GM12872 (cell line): ENCODE data around the gene MINDY4B.

Experiments used
- TF ChIP-seq, protein P1 (sequence below): IDR thresholded peaks from 3 replicates; pipeline ENCODE4 v1.5.1; 2011; ENCODE audit warnings: low read depth, mild to moderate bottlenecking, low read length, moderate library complexity; ENCODE audit not compliant: insufficient read depth

MINDY4B gene

DNA sequence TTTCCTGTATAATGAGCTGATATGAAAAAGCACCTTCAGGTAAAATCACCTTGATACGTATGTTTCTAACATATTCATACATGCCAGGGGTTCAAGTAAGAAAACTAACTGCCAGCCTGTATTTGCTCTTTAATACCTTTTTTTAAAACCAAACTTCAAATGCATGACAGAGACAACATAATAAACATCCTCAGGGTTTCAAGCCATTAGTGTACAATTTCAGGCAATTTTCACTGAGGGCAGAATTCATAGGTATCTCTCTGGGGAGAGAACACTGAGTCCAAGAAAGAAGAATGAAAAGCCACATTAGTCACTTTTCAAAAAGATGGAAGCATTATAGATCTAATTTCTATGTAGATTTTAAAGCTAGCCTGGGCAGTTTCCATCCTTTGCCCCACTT, 26.9 kb downstream of the MINDY4B start:
- TF ChIP-seq, protein P1, sequence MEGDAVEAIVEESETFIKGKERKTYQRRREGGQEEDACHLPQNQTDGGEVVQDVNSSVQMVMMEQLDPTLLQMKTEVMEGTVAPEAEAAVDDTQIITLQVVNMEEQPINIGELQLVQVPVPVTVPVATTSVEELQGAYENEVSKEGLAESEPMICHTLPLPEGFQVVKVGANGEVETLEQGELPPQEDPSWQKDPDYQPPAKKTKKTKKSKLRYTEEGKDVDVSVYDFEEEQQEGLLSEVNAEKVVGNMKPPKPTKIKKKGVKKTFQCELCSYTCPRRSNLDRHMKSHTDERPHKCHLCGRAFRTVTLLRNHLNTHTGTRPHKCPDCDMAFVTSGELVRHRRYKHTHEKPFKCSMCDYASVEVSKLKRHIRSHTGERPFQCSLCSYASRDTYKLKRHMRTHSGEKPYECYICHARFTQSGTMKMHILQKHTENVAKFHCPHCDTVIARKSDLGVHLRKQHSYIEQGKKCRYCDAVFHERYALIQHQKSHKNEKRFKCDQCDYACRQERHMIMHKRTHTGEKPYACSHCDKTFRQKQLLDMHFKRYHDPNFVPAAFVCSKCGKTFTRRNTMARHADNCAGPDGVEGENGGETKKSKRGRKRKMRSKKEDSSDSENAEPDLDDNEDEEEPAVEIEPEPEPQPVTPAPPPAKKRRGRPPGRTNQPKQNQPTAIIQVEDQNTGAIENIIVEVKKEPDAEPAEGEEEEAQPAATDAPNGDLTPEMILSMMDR = no peak

DNA sequence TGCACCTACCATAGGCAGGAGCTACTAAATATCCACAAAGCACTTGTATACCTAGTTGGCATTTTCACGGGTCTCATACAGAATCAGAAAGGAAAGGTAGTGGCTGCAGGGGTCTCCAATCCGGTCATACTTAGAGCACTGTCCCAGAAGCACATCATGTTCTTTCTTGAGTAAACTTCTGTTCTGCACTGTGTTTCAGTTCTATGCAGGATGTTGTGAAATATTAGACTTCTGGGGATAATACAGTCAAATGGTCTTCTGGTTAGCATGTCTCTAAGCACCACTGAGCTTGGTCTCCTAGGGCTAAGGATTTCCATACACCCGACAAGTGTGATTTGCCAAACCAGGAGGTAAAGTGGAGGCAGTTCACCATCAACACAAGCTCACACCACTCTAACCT, 27.9 kb downstream of the MINDY4B start:
- TF ChIP-seq, protein P1 = no peak

DNA sequence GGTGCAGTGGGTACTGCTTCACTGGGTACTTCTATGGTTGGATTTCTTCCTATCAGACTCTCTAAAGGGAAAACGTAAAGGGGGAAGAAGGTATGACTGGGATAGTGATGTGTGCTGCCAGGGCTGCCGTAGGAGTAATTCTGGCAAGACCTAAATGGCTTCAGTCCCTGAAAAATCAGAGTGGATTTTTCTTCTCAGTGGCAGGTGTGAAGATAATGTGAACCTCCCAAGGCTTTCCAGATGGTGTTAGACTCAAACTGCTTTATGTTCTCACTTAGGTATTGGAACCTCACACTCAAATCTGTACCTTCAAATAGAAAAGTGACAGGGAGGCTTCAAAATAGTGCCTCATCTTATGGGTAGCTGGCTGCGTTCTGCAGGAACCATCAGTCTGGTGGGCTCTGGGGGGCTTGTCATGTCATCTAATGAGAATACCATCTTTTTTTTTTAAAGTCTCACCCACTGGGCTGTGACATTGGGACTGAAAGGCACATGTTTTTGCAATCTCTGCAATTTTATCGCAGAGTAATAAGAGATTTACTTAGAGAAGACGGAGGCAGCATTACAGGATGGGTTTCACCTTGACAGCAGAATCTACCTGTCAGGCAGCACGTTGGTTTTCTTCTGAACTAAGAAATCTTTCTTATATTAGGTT, 28.5 kb downstream of the MINDY4B start:
- TF ChIP-seq, protein P1 = no peak

DNA sequence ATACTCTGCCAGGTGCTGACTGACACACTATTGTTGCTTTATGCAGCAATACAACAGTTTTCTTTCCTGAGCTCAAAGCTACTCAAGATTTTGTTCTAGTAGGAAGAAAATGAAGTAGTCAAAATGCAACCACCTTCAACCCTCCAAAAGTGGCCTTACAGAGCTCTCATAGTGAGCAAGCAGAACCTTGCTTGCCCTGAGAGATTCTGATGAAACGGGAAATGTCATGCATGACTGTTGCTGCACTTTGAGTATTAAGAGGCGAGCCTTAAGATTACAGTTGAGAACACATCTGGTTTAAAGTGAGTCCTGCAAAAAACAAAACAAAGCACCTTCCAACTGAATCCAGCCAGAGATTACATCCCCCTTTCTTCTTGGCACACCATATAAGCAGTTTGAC, 29.7 kb downstream of the MINDY4B start:
- TF ChIP-seq, protein P1 = no peak

DNA sequence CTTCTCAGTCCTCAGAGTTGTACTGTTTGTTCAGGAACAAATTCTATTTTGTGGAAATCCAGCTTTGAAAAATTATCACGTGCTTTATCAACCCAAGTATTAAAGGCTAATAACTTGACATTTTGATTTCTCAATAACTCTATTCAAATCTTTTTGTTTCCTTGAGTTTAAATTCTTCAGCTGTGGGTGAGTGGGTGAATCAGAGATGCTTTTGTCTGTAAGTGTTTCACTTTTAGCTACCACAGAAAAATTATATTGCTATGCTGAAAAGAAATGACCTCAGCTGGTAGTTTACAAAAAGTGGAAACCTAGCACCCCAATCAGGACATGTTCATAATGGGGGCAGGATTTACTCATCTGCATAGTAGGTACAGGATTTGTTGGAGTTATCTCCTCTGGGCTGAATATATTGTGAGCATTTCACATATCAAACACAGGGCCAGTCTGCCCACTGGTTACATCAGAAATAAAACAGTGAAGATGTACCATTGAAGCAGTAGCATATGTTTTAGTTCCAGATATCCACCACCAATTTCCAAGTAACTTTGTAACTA, 30.5 kb downstream of the MINDY4B start:
- TF ChIP-seq, protein P1 = no peak

DNA sequence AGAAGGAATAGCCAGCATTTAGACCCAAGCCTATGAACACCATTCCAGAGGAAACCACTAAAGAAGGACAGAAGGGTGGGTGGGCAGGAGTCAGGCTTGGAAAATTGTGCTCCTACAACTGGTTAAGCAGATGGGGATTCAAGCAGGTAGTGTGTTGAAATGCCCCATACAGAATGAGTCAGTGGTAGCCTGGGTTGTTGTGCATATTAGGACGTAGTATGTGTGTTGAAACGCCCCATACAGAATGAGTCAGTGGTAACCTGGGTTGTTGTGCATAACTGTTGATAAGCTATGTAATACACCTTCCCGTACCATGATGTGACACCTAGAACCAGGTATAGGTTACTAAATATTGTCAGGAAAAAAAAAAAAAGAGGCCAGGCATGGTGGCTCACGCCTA, 34.0 kb downstream of the MINDY4B start:
- TF ChIP-seq, protein P1 = no peak

DNA sequence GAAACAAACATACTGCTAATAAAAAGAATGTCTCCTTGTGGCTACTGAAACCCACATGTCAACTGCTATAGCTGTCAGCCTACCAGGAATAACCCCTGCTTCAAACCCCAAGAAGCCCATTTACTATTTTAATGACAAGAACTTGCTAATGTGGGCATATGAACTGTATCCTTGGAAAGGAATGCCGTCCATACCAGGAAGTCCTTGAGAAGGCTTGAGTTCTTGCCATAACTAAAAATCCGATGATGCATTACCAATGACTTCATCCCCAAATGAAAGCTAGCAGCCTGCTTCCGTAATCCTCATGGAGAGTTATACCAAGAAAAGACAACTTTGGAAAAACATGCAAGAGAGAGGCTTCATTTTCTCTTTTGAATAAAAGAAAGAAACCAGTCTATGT, 34.8 kb downstream of the MINDY4B start:
- TF ChIP-seq, protein P1 = no peak
